NCI-H460 (cell line): ENCODE results near the gene USP40. TPM values are rescaled to one million over a fixed set of nuclear protein-coding genes. Genes with fewer than 3 reads are reported as not detected.
A peak's percentile ranks its signal among the peaks of the same experiment; 100 is the strongest.

Experiments used
- DNase-seq: peaks from one replicate; pipeline ENCODE4 v3.0.0-alpha.2; 2016; ENCODE audit warnings: low read depth; ENCODE audit errors: extremely low read depth
- total RNA-seq: library from RNA; depleted of rRNA; stranded (reverse); fragments of >200 nt; shearing (Covaris generic); gene quantifications from 2 replicates; pipeline ENCODE4 v1.2.3, GENCODE V29; 2014

Gene USP40
- total RNA-seq, 1 experiment from 2014 or later: 43.6 TPM

GRCh38 chr2:233449081-233449901, 117.3 kb downstream of the USP40 start:
- DNase-seq: peak; percentile 50

DNA sequence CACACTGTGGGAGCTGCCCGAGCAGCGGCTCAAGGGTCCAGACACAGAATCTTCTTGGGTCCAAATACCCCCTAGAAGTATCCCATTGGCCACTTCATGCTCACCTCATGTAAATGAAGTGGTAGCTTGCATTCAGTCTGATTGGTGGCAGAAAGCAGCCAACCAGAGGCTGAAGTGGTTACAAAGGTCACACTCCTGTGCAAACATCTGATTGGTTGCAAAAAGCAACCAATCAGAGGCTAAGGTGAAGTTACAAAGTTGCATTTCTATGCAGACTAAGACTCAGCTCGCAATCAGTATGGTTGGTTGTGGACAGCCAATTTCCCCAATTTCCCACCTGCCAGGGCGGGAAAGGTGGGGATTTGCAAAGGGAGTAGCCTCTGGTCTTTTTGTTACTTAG, 118.0 kb downstream of the USP40 start:
- DNase-seq: peak; percentile 51

GRCh38 chr2:233448220-233448559, 118.4 kb downstream of the USP40 start:
- peak; percentile 45 for DNase-seq

DNA sequence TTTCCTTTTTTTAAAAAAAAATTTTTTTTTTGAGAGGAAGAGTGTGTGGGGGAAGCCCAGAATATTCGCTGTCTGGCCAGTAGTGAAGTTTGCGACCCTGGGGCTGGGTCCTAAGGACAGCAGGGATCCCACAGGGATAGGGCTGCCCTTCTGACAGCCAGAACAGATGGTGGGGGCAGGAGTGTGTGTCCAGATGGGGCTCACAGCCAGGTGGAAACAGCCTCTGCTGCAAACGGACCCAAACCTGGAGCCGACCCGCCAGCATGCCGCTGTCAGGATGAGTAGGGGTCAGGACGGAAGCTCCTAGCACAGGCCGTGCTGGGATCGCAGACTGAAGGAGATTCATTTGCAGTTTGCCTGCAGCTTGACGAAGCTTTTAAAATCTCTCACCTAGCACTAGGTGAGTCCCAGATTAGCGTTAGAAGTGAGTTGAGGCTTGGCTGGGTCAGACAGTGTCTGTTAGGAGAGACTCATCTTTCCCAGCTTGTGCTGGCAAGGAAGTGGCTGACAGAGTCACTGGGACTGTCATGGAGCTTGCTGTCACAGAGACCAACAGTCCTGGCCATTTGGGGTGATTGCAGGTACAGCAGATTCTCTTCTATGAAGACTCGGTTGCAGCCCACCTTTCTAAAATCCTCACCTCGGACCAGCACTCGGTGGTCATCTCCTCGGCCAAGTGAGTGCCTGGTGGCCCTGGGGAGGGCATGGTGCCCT, 118.9 kb downstream of the USP40 start:
- no peak for DNase-seq

DNA sequence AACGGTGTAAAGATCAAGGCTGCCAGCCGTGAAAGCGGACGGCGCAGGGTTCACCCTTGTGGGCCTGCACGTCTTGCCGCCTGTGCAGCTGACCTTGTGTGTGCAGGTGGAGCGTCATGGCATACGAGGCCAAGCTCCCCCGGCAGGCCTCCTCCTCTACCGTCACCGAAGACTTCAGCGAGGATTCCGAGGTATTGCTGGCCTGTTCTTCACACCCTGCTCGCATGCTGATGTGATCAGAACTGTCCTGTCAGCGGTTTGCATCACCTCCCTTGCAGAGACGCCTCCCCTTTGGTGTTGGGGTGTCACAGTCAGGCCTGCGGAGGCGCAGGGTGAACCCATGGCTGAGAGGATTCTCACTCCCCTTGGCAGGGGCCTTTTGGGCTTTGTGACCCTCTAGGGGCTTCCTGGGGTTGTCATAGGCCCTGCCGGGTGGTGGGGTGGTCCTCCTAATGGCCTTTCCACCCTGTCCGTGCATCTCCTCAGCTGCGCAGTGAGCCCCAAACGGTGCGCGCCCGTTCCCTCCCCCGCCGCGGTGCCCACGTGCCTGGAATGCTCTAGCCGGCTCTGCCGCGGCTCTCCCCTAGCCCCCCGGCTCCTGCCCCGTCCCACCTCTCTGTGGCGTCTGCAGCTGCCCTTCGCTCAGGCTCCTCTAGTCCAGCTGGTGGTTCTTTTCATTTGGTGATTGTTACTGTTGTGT, 119.8 kb downstream of the USP40 start:
- no peak for DNase-seq

DNA sequence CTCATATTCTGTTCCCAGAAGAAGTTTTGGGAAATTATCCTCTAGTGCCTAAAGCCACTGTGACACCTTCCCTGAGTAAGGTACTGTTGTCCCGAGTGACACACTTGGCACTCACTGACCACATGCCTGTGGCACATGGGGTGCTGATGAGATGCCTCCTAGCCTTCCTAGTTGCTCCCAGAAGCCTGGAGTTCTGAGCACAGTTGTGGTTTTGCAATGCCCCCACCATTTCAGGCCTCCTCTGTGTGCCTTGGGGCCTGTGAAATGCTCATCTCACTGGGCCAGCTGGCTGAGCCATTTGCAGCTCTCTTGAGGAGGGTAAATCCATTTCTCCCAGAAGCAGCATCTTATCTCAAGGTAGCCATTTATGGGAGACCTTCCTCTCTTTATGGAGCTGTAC, 120.5 kb downstream of the USP40 start:
- no peak for DNase-seq

GRCh38 chr2:233445152-233445830, 121.3 kb downstream of the USP40 start:
- DNase-seq: no peak

- no peak for DNase-seq
Observed at GRCh38 chr2:233444501-233444900, 122.1 kb downstream of the USP40 start.

- DNase-seq: peak; percentile 72
Observed at GRCh38 chr2:233443511-233444183, 122.9 kb downstream of the USP40 start.

GRCh38 chr2:233442028-233442310, 124.6 kb downstream of the USP40 start:
- no peak for DNase-seq

- no peak for DNase-seq
Observed at GRCh38 chr2:233441161-233442027, 125.2 kb downstream of the USP40 start.

- no peak for DNase-seq
Observed at GRCh38 chr2:233440714-233441113, 125.9 kb downstream of the USP40 start.

DNA sequence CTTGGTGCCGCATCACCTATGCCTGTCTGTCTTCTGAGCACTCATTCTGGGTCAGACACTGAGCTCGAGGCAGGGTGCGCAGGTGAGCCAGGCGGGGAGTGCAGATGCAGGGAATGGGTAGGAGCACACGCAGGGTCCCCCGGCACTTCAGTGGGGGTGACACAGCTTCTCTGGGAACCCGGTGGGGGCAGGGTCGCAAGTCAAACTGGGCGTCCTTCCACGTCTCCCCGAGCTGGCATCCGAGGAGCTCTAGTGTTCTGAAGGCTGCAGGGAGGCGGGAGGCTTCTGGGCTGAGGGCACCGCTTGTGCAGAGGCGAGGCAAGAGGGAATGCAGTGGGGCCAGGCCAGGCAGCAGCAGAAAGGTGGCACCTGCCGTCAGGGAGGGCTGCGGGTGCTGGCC, 126.3 kb downstream of the USP40 start:
- no peak for DNase-seq

DNA sequence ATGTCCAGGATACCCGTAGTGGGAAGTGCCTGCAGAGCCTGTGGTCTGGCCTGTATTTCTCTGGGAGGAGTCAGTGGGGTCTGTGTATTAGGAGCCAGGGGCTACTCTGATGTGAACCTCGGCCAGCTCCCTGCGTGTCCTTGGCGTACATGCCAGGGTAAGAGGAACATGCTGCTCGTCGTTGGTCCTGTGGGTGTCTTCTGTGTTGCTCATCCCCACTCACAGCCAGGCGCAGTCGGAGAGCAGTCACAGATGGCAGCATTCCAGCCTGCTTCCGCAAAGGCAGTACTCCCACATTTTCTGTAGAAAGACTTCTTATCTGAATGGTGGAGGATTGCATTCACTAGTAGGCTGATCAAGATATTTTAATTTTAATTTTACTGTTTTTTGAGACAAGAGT, 127.4 kb downstream of the USP40 start:
- no peak for DNase-seq

DNA sequence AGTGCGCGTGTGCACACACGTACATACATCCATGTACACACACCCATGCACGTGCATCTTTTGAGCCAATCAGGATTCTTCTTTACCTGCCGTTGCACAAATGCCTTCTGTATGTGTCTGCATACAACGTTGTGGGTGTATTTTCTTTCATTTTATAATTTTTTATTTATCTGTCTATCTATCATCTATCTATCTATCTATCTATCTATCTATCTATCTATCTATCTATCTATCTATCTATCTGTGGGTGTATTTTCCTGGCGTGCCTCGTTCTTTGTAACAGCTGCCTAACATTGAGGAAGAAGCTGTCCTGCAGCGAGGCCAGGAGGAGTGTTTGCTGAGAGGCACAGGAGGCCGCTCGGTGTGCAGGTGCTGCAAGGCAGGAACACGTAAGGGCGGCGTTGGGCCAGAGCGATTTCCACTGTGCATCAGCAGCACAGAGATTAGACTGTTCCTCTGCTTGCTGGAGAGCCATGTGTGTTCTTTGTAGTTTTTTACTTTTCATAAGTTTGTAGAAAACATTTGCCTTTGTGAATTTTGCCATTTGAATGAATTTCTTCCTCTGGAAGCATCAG, 127.9 kb downstream of the USP40 start:
- DNase-seq: no peak

DNA sequence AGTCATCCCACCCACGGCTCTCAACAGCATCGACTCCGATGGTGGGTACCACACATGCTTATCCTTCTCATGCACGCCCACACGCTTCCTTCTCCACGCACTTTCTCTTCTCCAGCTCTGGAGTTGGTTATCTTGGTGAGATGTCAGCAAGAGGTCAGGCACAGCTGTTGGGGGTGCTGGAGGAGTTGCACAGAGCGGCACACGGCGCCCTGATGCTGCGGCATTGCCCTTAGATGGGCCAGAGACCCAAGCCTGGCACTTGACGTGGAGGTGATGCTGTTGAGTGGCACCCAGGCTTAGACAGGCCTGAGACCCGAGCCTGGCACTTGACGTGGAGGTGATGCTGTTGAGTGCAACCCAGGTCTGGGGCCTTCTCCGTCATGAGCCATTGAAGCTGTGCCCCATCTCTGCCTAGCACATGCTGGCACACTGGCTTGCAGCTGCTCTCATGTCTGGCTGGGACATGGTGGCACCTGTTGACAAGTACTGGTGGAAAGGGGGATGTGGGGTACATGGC, 129.1 kb downstream of the USP40 start:
- no peak for DNase-seq

- no peak for DNase-seq
Observed at GRCh38 chr2:233436691-233437438, 129.7 kb downstream of the USP40 start.

GRCh38 chr2:233436191-233436581, 130.4 kb downstream of the USP40 start:
- DNase-seq: no peak
